ENCODE results near the gene CCDC71. TPM values are rescaled to one million over a fixed set of nuclear protein-coding genes. Genes with fewer than 3 reads are reported as not detected.

The CCDC71 gene
- total and polyA plus RNA-seq, 3 donors from 2014 or later = 27.6 to 55.0 (median 34.3) TPM

- Histone ChIP-seq H3K4me3 (no peak overlapping the region), H3K27me3 (no peaks in the 10 kb centered on the region), H3K27ac (no peak overlapping the region), H3K36me3 (ENCODE audit: low read depth, missing control alignments) (no peaks in the 10 kb centered on the region), H3K4me1 (peaks cover 32% of the 10 kb centered on the region), H3K9me3 (no peaks in the 10 kb centered on the region)
- intact Hi-C loops (cut with DNase I; ENCODE audit: low total_unique reads) = loop anchor here (10.0 kb wide), 1 partner anchor 279 kb away; no protein-coding TSS in a partner anchor
- no peak for TF ChIP-seq POLR2A (IDR thresholded peaks at IDR 0.05)
- no peak for TF ChIP-seq CTCF (IDR thresholded peaks at IDR 0.05)
- DNase-seq = no peak
- whole genome bisulfite sequencing, 2 donors = 83 to 100% methylated on average over 4 to 8 of the region's 8 CpGs
Observed at GRCh38 chr3:49175530-49175929, 9.4 kb upstream of the CCDC71 start.

GRCh38 chr3:49174397-49174985 is 8.4 kb upstream of the CCDC71 start:
- no peak overlapping the region for H3K4me3 ChIP-seq

GRCh38 chr3:49173792-49174170 is 7.7 kb upstream of the CCDC71 start:
- intact Hi-C loops (cut with DNase I; ENCODE audit: low total_unique reads) = loop anchor here (10.0 kb wide), 1 partner anchor 281 kb away; no protein-coding TSS in a partner anchor
- peaks cover 34% of the 10 kb centered on the region for H3K4me1 ChIP-seq
- DNase-seq = peak; percentile 33
- H3K9me3 ChIP-seq = no peaks in the 10 kb centered on the region
- no peak for TF ChIP-seq CTCF (IDR thresholded peaks at IDR 0.05)
- TF ChIP-seq POLR2A (IDR thresholded peaks at IDR 0.05) = no peak
- peak overlapping the region; percentile 58 to 78 for H3K27ac ChIP-seq
- no peak overlapping the region for H3K4me3 ChIP-seq
- WGBS, 2 donors = 16 to 61% methylated on average over 4 of the region's 4 CpGs
- H3K27me3 ChIP-seq = no peaks in the 10 kb centered on the region
- no peaks in the 10 kb centered on the region for H3K36me3 ChIP-seq (ENCODE audit: low read depth, missing control alignments)

More at GRCh38 chr3:49174397-49174985, 8.4 kb upstream of the CCDC71 start:
- intact Hi-C loops (cut with DNase I; ENCODE audit: low total_unique reads) = loop anchor here (10.0 kb wide), 1 partner anchor 280 kb away; no protein-coding TSS in a partner anchor
- Histone ChIP-seq H3K36me3 (ENCODE audit: low read depth, missing control alignments) (no peaks in the 10 kb centered on the region), H3K4me1 (peaks cover 34% of the 10 kb centered on the region), H3K27me3 (no peaks in the 10 kb centered on the region), H3K9me3 (no peaks in the 10 kb centered on the region), H3K27ac (no peak overlapping the region)
- DNase-seq = no peak
- TF ChIP-seq CTCF (IDR thresholded peaks at IDR 0.05) (no peak), POLR2A (IDR thresholded peaks at IDR 0.05) (no peak)
- WGBS, 2 donors = 93 to 95% methylated on average over 5 to 9 of the region's 9 CpGs

GRCh38 chr3:49173116-49173791 is 7.1 kb upstream of the CCDC71 start:
- WGBS, 2 donors = 19 to 20% methylated on average over 2 to 3 of the region's 3 CpGs
- no peaks in the 10 kb centered on the region for H3K36me3 ChIP-seq (ENCODE audit: low read depth, missing control alignments)
- H3K27ac ChIP-seq = peak overlapping the region; percentile 58 to 78
- intact Hi-C loops (cut with DNase I; ENCODE audit: low total_unique reads) = loop anchor here (10.0 kb wide), 1 partner anchor 282 kb away; no protein-coding TSS in a partner anchor
- peaks cover 34% of the 10 kb centered on the region for H3K4me1 ChIP-seq
- no peak for TF ChIP-seq CTCF (IDR thresholded peaks at IDR 0.05)
- TF ChIP-seq POLR2A (IDR thresholded peaks at IDR 0.05) = no peak
- H3K4me3 ChIP-seq = no peak overlapping the region
- H3K9me3 ChIP-seq = no peaks in the 10 kb centered on the region
- no peaks in the 10 kb centered on the region for H3K27me3 ChIP-seq
- peak; percentile 59 for DNase-seq
